ENCODE results near the gene NT5DC2. TPM values are rescaled to one million over a fixed set of nuclear protein-coding genes. Genes with fewer than 3 reads are reported as not detected.

NT5DC2 gene
- total RNA-seq, 1 donor from 2014 or later, result 192 TPM

GRCh38 chr3:52536369-52537164, 2.9 kb upstream of the NT5DC2 start, which contains the start of gene UQCC5:
TSS of gene UQCC5 (plus strand) at chr3:52536605. CDS start at chr3:52536756, 151 bp downstream.
- TF ChIP-seq, protein P1, sequence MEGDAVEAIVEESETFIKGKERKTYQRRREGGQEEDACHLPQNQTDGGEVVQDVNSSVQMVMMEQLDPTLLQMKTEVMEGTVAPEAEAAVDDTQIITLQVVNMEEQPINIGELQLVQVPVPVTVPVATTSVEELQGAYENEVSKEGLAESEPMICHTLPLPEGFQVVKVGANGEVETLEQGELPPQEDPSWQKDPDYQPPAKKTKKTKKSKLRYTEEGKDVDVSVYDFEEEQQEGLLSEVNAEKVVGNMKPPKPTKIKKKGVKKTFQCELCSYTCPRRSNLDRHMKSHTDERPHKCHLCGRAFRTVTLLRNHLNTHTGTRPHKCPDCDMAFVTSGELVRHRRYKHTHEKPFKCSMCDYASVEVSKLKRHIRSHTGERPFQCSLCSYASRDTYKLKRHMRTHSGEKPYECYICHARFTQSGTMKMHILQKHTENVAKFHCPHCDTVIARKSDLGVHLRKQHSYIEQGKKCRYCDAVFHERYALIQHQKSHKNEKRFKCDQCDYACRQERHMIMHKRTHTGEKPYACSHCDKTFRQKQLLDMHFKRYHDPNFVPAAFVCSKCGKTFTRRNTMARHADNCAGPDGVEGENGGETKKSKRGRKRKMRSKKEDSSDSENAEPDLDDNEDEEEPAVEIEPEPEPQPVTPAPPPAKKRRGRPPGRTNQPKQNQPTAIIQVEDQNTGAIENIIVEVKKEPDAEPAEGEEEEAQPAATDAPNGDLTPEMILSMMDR (IDR thresholded peaks at IDR 0.05; ENCODE audit: insufficient read depth, low read length, poor library complexity, severe bottlenecking), result no peak
- Histone ChIP-seq H3K36me3 (ENCODE audit: control insufficient read depth, insufficient read depth, low read length) (no peaks in the 10 kb centered on the region), H3K4me3 (ENCODE audit: low read depth, low read length) (peak within 1 kb of the TSS; percentile 68), H3K27me3 (ENCODE audit: control insufficient read depth, insufficient read depth, low read length) (no peaks in the 10 kb centered on the region)
- peak; percentile 92 for DNase-seq (ENCODE audit: low read depth)

- Histone ChIP-seq H3K4me3 (ENCODE audit: low read depth, low read length) (no peak overlapping the region), H3K36me3 (ENCODE audit: control insufficient read depth, insufficient read depth, low read length) (no peaks in the 10 kb centered on the region), H3K27me3 (ENCODE audit: control insufficient read depth, insufficient read depth, low read length) (no peaks in the 10 kb centered on the region)
- DNase-seq (ENCODE audit: low read depth), result no peak
- TF ChIP-seq, protein P1 (IDR thresholded peaks at IDR 0.05; ENCODE audit: insufficient read depth, low read length, poor library complexity, severe bottlenecking), result no peak
Measured at GRCh38 chr3:52536112-52536368, 2.4 kb upstream of the NT5DC2 start.

- TF ChIP-seq, protein P1 (IDR thresholded peaks at IDR 0.05; ENCODE audit: insufficient read depth, low read length, poor library complexity, severe bottlenecking), result no peak
- Histone ChIP-seq H3K4me3 (ENCODE audit: low read depth, low read length) (no peak overlapping the region), H3K27me3 (ENCODE audit: control insufficient read depth, insufficient read depth, low read length) (no peaks in the 10 kb centered on the region), H3K36me3 (ENCODE audit: control insufficient read depth, insufficient read depth, low read length) (no peaks in the 10 kb centered on the region)
- no peak for DNase-seq (ENCODE audit: low read depth)
Measured at GRCh38 chr3:52535411-52536111, 1.9 kb upstream of the NT5DC2 start.

- Histone ChIP-seq H3K4me3 (ENCODE audit: low read depth, low read length) (peak overlapping the region; percentile 54), H3K27me3 (ENCODE audit: control insufficient read depth, insufficient read depth, low read length) (no peaks in the 10 kb centered on the region), H3K36me3 (ENCODE audit: control insufficient read depth, insufficient read depth, low read length) (no peaks in the 10 kb centered on the region)
- TF ChIP-seq, protein P1 (IDR thresholded peaks at IDR 0.05; ENCODE audit: insufficient read depth, low read length, poor library complexity, severe bottlenecking), result no peak
- DNase-seq (ENCODE audit: low read depth), result no peak
Measured at GRCh38 chr3:52534281-52535183, 875 bp upstream of the NT5DC2 start.

- TF ChIP-seq, protein P1 (IDR thresholded peaks at IDR 0.05; ENCODE audit: insufficient read depth, low read length, poor library complexity, severe bottlenecking), result no peak
- H3K27me3 ChIP-seq (ENCODE audit: control insufficient read depth, insufficient read depth, low read length), result no peaks in the 10 kb centered on the region
- no peak for DNase-seq (ENCODE audit: low read depth)
- H3K36me3 ChIP-seq (ENCODE audit: control insufficient read depth, insufficient read depth, low read length), result no peaks in the 10 kb centered on the region
- peak overlapping the region; percentile 78 for H3K4me3 ChIP-seq (ENCODE audit: low read depth, low read length)
Measured at GRCh38 chr3:52532838-52533622, 627 bp downstream of the NT5DC2 start.
